Ishikawa (cell line): Measurements from ENCODE around the gene SORBS2.

ENCODE experiments used
- CEBPB ChIP-seq: IDR thresholded peaks from 2 replicates; pipeline ENCODE4 v1.6.1; 2012
- EP300 ChIP-seq: IDR thresholded peaks from 2 replicates; pipeline ENCODE4 v1.6.1; 2012; ENCODE audit warnings: borderline replicate concordance
- FOXM1 ChIP-seq: IDR thresholded peaks from 2 replicates; pipeline ENCODE4 v1.6.1; 2012; ENCODE audit warnings: low read depth, borderline replicate concordance
- TAF1 ChIP-seq: IDR thresholded peaks from 2 replicates; pipeline ENCODE4 v1.6.1; 2012; ENCODE audit warnings: low read depth, mild to moderate bottlenecking
- TCF12 ChIP-seq: IDR thresholded peaks from 2 replicates; pipeline ENCODE4 v1.6.1; 2012; ENCODE audit warnings: low read depth
- TEAD4 ChIP-seq: IDR thresholded peaks from 2 replicates; pipeline ENCODE4 v1.6.1; 2012
- YY1 ChIP-seq: IDR thresholded peaks from 2 replicates; pipeline ENCODE4 v1.6.1; 2012; ENCODE audit warnings: low read depth
- TF ChIP-seq, protein P1 (sequence below): IDR thresholded peaks from 2 replicates; pipeline ENCODE4 v1.6.1; 2012; ENCODE audit warnings: low read depth, mild to moderate bottlenecking
- TF ChIP-seq, protein P2 (sequence below): IDR thresholded peaks from 2 replicates; pipeline ENCODE4 v1.6.1; 2012

DNA sequence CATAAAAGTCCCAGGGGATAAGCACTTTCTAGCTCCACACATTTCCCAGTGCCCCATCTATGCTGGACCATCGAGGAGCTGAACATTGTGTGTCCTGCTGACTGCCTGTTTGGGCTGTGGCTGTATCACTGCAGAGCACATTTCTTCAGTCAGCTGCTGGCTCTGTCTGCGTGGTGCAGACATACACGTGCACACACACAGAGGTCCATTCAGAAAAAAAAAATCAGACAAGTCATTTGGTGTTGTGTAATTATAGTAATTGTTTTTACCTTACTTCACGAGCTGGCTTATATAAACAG is 275.6 kb downstream of the SORBS2 start:
- TF ChIP-seq YY1 (no peak), CEBPB (no peak), TCF12 (no peak), EP300 (no peak), TEAD4 (no peak), FOXM1 (no peak), TAF1 (no peak)
- TF ChIP-seq, protein P1, sequence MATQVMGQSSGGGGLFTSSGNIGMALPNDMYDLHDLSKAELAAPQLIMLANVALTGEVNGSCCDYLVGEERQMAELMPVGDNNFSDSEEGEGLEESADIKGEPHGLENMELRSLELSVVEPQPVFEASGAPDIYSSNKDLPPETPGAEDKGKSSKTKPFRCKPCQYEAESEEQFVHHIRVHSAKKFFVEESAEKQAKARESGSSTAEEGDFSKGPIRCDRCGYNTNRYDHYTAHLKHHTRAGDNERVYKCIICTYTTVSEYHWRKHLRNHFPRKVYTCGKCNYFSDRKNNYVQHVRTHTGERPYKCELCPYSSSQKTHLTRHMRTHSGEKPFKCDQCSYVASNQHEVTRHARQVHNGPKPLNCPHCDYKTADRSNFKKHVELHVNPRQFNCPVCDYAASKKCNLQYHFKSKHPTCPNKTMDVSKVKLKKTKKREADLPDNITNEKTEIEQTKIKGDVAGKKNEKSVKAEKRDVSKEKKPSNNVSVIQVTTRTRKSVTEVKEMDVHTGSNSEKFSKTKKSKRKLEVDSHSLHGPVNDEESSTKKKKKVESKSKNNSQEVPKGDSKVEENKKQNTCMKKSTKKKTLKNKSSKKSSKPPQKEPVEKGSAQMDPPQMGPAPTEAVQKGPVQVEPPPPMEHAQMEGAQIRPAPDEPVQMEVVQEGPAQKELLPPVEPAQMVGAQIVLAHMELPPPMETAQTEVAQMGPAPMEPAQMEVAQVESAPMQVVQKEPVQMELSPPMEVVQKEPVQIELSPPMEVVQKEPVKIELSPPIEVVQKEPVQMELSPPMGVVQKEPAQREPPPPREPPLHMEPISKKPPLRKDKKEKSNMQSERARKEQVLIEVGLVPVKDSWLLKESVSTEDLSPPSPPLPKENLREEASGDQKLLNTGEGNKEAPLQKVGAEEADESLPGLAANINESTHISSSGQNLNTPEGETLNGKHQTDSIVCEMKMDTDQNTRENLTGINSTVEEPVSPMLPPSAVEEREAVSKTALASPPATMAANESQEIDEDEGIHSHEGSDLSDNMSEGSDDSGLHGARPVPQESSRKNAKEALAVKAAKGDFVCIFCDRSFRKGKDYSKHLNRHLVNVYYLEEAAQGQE, result no peak
- TF ChIP-seq, protein P2, sequence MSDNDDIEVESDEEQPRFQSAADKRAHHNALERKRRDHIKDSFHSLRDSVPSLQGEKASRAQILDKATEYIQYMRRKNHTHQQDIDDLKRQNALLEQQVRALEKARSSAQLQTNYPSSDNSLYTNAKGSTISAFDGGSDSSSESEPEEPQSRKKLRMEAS, result no peak
